CD4-positive, alpha-beta T cell treated with Interleukin-15 for 4 hours (primary cell): ENCODE measurements around the gene STRIP1.

ENCODE experiments used
- DNase-seq: peaks from one replicate; pipeline ENCODE4 v3.0.0-alpha.2; 2020; ENCODE audit warnings: low spot score

STRIP1 gene, protein sequence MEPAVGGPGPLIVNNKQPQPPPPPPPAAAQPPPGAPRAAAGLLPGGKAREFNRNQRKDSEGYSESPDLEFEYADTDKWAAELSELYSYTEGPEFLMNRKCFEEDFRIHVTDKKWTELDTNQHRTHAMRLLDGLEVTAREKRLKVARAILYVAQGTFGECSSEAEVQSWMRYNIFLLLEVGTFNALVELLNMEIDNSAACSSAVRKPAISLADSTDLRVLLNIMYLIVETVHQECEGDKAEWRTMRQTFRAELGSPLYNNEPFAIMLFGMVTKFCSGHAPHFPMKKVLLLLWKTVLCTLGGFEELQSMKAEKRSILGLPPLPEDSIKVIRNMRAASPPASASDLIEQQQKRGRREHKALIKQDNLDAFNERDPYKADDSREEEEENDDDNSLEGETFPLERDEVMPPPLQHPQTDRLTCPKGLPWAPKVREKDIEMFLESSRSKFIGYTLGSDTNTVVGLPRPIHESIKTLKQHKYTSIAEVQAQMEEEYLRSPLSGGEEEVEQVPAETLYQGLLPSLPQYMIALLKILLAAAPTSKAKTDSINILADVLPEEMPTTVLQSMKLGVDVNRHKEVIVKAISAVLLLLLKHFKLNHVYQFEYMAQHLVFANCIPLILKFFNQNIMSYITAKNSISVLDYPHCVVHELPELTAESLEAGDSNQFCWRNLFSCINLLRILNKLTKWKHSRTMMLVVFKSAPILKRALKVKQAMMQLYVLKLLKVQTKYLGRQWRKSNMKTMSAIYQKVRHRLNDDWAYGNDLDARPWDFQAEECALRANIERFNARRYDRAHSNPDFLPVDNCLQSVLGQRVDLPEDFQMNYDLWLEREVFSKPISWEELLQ

DNA sequence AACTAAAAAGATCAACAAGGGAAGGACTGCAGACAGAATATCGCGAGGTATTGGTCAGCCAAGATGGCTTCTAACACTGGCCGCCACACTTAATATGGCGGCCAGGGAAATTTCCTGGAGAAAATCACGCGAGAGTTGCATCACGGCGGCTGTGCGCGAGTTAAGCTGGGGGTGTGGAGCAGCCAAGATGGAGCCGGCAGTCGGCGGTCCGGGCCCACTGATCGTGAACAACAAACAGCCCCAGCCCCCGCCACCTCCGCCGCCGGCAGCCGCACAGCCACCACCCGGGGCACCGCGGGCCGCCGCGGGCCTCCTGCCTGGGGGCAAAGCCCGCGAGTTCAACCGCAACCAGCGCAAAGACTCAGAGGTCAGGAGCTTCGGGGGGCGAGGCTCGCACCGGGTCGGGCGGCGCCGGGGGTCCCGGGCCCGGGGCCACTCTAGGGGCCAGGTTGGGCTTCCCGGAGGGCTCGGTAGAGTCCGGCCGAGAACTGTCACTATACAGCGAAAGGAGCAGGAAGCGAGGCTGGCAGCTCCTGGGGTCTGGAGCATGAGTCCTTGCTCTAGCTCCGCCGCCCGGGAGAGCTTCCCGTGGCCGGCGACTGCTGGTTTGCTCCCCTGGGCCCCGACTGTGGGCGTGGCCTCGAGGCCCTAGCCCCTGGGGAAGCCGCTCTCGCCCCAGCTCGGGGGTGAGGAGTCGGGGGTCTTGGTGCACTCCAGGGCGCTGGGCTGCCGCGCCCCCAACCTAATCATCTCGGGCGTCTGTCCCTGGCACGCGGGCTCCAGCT lies at the start of gene STRIP1:
TSS of gene STRIP1 (plus strand) at position 174 of the 785 bp plus-strand sequence. CDS start at position 188, 14 bp downstream.
- DNase-seq: peak; percentile 96

DNA sequence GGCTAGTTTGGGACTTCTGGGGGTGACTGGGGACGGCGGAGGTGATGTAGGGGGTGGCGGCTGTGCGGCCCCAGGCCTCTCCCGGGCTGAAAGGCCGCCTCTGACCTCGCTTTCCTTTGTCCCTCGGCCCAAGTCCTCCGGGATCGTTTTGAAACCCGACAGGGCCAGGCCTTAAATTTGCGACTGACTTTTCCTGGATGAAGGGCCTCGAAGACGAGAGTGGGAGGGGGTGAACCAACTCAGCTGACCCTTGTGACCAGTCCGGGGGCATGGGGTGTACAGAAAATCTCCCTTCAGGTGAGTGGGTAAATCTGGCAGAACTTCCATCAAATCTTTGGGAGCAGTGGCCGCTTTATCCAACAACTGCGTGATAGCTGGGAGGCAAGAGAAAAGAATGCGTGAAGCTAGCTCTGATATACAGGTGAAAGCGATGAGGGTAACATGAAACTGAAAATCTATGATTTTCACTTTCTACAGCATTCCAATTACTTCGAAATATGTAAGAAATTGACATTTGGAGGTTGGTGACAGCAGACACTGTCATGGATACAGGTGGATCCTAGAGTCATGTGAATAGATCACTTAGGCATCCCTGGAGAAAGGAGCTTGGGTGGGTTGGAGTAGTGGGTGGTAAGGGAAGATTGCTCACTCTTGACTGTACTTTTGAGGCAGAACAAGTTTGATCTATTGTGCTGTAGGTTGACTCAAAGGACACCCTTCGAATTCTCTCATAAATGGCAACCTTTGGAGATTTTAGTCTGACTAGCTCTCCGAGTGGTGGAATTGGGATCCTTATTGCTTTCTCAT lies 49.0 kb upstream of the STRIP1 start:
- DNase-seq: no peak

DNA sequence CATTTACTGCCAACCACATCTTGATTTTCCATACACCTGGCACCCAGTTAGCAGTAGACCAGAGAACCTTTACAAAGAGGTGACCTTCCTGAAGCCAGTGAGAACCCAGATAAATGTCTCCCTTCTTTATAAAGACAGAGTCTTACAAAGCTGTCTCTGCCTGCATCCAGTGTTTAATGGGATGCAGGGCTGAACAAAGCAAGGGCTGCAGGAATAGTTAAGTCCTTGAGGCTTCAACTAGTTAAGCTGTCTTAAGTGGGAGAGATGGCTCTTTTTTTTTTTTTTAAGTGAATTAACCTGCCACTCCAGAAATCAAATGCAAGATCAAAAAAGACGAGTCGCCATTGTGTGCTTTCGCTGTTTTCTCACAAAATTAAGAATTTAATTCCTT lies 48.4 kb upstream of the STRIP1 start:
- no peak for DNase-seq

DNA sequence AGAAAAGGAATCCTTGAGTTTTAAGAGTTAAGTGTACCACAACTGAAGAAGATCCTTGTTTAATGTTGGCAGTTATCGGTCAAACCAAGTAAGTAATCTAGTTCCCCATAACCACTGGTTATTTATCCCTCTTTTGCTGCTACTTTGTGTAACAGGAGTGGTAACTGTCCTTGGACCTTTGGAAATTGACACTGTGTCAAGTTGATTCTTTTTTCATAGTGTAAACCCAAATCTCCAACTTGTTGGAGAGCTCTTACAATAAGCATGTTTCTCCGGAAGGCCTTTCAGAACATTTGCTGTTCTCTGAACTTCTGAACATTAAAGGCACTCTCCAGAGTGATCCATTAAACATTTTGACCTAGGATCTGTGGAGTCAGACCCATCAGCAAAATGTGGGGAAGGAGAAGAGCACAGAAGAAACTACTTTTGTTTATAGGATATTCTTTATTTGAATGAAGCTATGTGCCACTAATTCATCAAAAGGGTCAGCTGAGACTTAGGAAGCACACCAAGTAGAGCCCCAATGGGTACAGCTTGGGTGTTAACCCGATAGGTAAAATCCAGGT lies 46.0 kb upstream of the STRIP1 start:
- DNase-seq: no peak

DNA sequence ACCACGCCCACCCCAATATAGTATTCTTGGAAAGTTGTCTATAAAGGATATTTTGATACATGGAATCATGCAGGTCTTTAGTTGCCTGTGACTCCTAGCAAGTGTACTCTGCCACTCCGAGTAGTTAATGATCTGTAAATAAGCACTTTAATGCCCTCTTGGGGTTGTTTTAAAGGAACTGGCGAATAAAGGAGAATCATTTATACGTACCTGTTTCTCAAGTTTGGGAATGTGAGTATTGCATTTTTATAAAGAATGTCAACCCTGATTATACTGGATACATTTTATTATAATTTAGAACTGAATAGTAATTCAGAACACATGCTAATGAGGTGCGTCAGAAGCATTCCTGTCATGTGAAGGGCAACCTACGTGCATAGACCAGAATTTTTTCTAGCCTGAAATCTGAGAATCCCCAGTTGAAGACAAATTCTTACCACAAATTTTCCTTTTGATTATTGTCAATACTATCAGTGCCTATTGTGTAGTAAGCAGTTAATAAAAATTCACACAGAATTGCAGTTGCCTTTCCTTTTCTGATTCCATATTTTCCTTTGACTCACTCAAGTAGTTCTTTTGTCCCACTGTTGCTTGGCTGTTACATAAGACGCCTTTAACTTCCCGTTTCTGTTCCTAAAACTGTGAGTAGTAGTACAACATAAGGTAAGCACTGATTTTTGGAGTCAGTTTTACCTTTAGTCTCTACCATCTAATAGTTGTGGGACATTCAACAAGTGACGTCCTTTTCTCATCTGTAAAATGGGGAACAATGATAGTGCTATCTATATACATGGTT lies 44.7 kb upstream of the STRIP1 start:
- no peak for DNase-seq

DNA sequence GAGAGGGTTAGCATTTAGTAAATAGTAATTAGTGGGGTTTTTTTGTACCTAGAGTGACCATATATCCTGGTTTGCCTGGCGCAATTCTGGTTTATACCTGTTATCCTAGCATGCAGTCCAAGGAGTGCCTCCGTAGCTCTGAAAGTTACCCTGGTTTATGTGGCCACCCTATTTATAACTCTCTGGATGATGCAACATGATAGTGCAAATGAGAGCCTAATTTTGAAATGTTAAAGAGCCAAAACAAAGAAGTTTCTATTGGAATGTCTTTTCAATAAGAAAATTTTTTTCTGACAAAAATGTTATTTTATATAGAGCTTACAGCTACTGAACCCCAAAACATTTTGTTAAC lies 44.1 kb upstream of the STRIP1 start:
- DNase-seq: no peak

DNA sequence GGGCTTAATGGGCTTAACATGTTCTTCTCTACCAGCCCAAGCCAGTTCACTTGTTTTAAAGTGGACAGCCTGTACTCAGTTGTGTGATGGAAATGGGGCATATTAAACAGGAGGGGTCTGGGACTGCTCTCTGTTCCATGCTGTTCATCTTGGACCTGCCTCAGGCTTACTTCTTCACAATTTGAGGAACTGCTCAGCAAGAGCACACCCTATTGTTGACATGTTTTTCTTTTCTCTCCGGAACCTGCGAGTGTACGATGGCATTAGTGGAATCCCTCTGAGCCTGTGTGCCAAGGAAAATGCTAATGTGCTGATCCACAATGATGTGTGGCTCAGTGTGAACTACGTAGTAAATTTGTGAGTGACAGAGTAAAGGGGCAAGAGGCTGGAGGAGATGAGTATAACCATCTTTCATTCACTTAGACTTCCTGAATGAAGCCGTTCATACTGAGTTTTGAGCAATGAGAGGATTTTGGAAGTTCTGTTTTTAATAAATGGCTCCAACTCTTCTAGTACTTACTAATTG lies 43.0 kb upstream of the STRIP1 start:
- DNase-seq: no peak

DNA sequence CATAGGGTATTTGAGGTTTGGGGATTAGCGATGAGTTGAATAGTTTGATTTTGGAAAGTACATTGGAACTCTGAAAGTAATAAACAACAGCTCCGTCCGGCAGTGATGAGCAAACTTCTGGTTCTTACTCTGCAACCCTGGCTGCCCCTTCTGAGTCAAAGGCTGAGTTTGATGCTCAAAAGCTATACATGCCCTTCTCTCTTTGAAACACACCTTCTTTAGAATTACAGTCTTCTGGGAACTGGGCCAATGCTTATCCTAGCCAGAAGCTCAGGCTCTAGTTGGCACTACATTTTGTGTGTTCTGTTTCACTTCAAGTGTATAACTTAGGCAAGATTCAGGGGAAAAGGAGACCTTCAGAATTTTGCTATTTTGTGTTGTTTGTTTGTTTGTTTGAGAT lies 40.5 kb upstream of the STRIP1 start:
- no peak for DNase-seq

DNA sequence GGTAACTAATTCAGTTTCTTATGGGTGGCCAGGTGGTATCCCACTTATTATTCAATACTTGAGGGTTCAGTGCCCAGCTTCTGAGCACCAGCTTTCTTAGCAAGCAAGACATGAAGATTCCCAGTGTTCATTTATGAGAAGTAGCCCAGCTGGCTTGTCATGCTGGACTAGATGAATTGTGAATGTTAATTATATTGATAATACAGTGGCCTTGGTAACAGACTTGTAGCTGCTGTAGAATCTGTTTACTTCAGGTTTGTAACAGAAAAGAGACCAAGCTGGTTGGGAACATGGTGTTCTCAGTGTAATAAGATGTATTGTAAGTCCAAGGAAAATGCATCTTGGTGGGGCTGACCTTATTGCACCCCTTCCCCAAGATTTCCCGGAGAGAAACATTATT lies 39.8 kb upstream of the STRIP1 start:
- no peak for DNase-seq

DNA sequence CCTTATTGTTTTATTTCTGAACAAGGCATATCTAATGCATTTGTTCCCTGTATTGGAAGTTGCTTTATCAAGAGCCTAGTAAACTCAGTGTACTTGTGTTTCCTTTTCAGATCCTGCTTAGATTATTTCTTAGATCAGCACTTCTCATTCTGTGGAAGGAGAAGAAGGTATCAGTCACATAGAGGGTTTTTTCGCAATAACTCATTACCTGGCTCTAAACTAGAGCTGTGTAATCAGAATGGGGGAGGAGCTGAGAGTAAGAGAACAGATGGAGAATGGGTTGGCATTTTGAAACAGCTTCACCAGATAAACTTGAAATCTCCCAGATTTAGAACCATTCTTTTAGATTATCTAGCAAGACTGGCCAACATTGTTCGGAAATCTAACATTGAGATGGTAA lies 38.9 kb upstream of the STRIP1 start:
- no peak for DNase-seq

DNA sequence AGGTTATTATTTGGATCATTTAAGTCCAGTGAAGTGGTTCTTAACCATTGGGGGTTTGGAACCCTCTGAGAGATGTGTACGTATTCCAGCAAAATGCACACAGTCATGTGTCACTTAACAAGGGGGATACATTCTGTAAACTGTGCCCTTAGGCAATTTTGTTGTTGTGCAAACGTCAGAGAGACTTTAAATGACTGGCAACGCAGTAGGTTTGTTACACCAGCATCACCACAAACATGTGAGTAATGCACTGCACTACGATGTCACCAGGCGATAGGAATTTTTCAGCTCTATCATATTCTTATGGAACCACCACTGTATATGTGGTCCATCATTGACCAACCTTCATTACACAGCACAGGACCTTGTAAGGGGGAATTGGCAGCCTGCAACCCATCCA lies 37.9 kb upstream of the STRIP1 start:
- DNase-seq: no peak

DNA sequence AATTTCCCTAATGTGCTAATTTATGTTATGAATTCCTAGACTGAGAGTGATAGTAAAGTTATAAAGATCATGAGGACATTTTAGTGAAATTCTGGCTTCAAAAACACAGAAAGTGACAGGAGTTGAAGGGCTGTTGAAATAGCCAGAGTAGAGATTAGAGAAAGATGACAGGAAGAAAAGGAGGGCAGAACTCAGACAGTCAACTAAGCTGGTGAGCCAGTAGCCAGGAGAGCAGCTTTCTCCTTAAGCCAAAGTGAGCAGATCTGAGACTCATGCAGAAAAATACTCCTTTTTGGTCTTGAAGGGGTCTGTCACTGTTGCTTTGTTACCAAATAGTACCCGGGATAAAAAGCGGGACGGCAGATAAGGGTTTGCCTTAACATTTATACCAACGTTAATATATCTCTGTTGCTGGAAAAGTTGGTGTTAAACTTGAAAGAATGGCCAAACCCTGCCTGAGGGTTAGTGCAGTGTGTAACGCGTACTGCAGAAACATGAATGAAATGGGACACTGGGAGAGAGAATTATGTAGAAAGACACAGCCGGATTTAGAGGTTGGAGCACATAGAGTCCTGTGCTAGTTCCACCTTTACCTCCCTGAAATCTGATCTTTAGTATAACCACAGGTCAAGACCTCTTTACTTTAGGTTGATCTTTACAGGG lies 37.1 kb upstream of the STRIP1 start:
- no peak for DNase-seq

DNA sequence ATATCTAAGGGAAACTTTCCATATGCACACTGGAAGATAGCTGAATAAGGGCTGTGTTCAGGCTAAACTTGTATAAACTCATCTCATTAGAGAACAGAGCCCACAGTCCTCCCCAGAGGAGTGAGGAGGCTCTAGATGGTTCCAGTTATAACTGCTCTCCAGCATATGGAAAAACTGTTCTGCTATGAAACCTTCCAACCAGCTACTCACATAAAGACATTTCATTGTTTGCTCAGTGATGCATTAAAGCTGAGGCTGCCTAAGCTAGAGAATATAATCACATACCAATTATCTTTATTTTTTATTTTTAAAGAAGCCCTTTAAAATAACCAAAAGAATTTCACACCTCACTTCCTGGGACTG lies 36.6 kb upstream of the STRIP1 start:
- no peak for DNase-seq

DNA sequence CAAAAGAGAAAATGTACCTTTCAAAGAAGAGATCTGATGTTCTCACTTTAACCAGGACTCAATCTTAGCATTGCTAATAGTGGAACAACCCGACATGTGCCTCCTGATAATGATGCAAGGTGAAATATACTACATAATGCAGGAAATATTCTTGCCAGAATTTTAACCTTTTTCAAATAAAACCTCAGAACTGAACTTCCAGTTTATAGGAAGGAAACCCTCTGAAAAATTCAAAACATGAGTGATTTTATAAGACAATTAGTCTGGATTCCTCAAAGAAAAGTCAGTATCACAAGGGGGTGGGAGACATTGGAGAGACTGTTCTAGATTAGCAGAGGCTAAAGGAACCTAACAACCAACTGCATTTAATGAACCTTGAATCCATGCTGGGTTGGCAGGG lies 31.7 kb upstream of the STRIP1 start:
- DNase-seq: no peak

DNA sequence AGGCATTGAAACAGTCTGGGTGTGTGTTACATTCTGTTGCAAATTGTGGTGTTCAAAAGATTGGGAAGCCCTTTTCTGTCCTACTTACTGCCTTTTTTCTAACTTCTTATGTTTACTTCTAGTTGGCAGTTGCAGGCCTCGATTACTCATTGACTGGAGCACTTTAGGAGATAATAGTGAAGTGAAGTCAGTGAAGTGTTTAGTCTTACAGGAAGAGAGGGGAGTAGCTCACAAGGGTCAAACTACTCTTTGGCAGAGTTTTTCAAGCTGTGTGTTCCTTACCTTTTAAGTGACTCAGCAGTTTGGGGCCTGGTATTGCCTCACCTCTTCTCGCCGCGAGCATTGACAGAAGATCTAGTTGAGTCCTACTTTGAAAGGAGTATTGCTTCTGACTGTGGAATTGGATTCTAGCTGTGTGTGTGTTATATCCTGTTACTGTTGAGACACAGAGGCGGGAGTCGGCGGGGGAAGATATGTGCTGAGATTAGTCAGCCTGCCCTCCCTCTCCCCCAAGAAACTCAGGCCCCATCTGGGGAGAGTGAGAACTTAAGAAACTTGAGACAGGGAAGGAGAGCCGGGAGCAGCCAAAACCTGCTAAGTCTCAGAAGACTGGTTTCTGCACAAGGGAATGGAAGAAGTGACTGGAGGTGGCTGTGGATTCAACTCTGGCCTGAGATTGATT lies 30.5 kb upstream of the STRIP1 start:
- peak; percentile 26 for DNase-seq

DNA sequence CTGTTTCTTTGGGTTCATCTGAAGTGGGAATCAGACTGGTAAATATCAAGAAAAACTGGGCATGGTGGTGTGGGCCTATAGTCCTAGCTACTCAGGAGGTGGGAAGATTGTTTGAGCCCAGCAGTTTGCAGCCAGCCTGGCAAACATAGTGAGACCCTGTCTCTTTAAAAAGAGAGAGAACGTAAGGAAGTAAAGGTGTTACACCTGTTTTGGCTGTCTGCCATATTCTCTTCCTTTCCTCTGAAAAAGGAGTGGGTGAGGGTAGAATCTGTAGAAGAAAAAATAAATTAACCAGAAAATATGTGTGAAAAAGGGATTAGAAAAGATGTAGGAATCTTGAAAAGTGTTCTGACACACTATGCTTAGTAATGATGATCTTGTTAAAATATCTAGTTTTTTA lies 29.8 kb upstream of the STRIP1 start:
- DNase-seq: no peak

DNA sequence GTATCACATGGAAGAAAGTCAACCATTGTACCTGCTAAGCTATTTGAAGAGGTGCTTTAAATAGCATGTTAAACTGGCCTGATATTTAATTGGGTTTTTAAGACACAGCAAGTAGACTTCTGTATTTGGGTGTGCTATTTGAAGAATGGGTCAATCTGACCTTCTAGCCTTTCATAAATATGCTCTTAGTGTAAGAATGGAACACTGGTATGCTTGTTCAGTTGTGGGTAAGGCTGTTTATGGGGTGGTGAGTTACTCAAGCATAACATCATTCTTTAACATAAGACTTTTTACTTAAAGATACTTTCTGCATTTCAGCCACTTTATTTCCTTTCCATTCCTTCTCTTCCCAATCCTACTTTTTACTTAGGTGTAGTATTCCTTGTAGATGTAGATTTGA lies 28.5 kb upstream of the STRIP1 start:
- no peak for DNase-seq

DNA sequence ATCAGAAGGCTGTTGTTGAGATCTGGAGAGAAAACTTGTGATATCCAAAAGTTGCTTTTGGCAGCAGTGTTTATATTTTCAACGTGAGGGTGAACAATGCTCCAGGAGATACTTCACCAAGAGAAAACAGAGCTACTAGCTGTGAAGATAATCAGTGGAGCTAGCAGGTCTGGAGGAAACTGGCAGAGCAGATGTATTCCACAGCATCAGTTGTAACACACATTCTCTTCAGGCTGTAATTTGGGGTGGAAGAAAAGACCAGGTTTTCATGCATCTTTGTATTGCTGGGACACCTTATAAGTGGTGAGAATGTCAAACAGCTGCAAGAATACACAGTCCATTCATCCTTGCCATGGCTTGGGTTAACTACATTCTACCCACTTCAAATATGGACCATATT lies 27.9 kb upstream of the STRIP1 start:
- no peak for DNase-seq
